Keratinocyte (primary cell): ENCODE data around the gene TMEM167A. TPM values are rescaled to one million over a fixed set of nuclear protein-coding genes. Genes with fewer than 3 reads are reported as not detected.

Experiments used
- DNase-seq: peaks from one replicate; pipeline ENCODE4 v3.0.0-alpha.2; 2011; ENCODE audit warnings: low read depth, missing footprints, low spot score
- FAIRE-seq: peaks from 2 replicates; lab custom pipeline; 2011; peaks lifted over from hg19 to GRCh38; lab: Jason Lieb, UNC
- H2AFZ ChIP-seq: 2 replicates; pipeline ENCODE4 v1.6.0; 2012; ENCODE audit warnings: low read length, control low read depth, inconsistent platforms; ENCODE audit not compliant: control insufficient read depth
- H3K27ac ChIP-seq: 2 replicates; pipeline ENCODE4 v1.5.1; 2011; ENCODE audit warnings: low read length; ENCODE audit not compliant: control insufficient read depth, insufficient read depth
- H3K27me3 ChIP-seq: 3 replicates; pipeline ENCODE4 v1.6.0; 2011; ENCODE audit warnings: low read length; ENCODE audit not compliant: control insufficient read depth, insufficient read depth; ENCODE audit errors: extremely low read depth
- H3K36me3 ChIP-seq, 2 experiments: 2 replicates in 1 of 2; 3 replicates in 1 of 2; pipeline ENCODE4 v1.5.1; 2011; ENCODE audit warnings: low read length in 2 of 2, mild to moderate bottlenecking in 1 of 2; ENCODE audit not compliant: control insufficient read depth in 2 of 2, insufficient read depth in 2 of 2; ENCODE audit errors: extremely low read depth in 1 of 2
- H3K4me1 ChIP-seq: 3 replicates; pipeline ENCODE4 v1.5.1; 2011; ENCODE audit warnings: low read length; ENCODE audit not compliant: control insufficient read depth, insufficient read depth; ENCODE audit errors: extremely low read depth
- H3K4me2 ChIP-seq: 3 replicates; pipeline ENCODE4 v1.6.0; 2011; ENCODE audit warnings: low read depth, low read length; ENCODE audit not compliant: control insufficient read depth, insufficient read depth; ENCODE audit errors: extremely low read depth
- H3K4me3 ChIP-seq, 3 experiments: fragments of 200-600 bp in 1 of 3; sonication (generic) in 1 of 3; 2 replicates in 2 of 3; 3 replicates in 1 of 3; pipeline ENCODE4 v1.5.1; 2011 to 2016; ENCODE audit warnings: low read length in 3 of 3, mild to moderate bottlenecking in 3 of 3, control low read depth in 2 of 3, inconsistent platforms in 1 of 3, low read depth in 1 of 3, mixed read lengths in 1 of 3, mixed run types in 1 of 3, moderate library complexity in 1 of 3; ENCODE audit not compliant: control insufficient read depth in 2 of 3, insufficient read depth in 2 of 3; ENCODE audit errors: extremely low read depth in 1 of 3
- H3K79me2 ChIP-seq: 2 replicates; pipeline ENCODE4 v1.6.0; 2012; ENCODE audit warnings: low read length; ENCODE audit not compliant: control insufficient read depth, insufficient read depth
- H3K9ac ChIP-seq: 3 replicates; pipeline ENCODE4 v1.6.0; 2011; ENCODE audit warnings: low read length; ENCODE audit not compliant: control insufficient read depth, insufficient read depth; ENCODE audit errors: extremely low read depth
- H3K9me1 ChIP-seq: 3 replicates; pipeline ENCODE4 v1.6.0; 2011; ENCODE audit warnings: low read length; ENCODE audit not compliant: control insufficient read depth, insufficient read depth; ENCODE audit errors: extremely low read depth
- H3K9me3 ChIP-seq: 2 replicates; pipeline ENCODE4 v1.5.1; 2012; ENCODE audit warnings: low read depth, low read length; ENCODE audit not compliant: control insufficient read depth
- H4K20me1 ChIP-seq: 3 replicates; pipeline ENCODE4 v1.6.0; 2011; ENCODE audit warnings: low read length; ENCODE audit not compliant: control insufficient read depth, insufficient read depth; ENCODE audit errors: extremely low read depth
- CTCF ChIP-seq, 3 experiments: IDR thresholded peaks in 1 of 3; conservative IDR thresholded peaks in 1 of 3; optimal IDR thresholded peaks in 1 of 3; 2 replicates in 2 of 3; 3 replicates in 1 of 3; pipeline versions ENCODE3 to v1.5.1; 2011; ENCODE audit warnings: low read length in 3 of 3, mild to moderate bottlenecking in 3 of 3, moderate library complexity in 2 of 3, control low read depth in 1 of 3, inconsistent platforms in 1 of 3; ENCODE audit not compliant: insufficient read depth in 2 of 3; ENCODE audit errors: extremely low read depth in 1 of 3
- EZH2 ChIP-seq: IDR thresholded peaks from one replicate; pipeline ENCODE4 v1.6.1; 2012; ENCODE audit warnings: inconsistent platforms, mild to moderate bottlenecking, low read length, moderate library complexity
- dilution Hi-C: fragments of 300-500 bp; cut with MboI; formaldehyde crosslinking; loops from one replicate; pipeline ENCODE4 v1.7.0; 2020; ENCODE audit warnings: low sequenced_read_pairs; ENCODE audit not compliant: extremely low pct_ligation_motif_present
- polyA plus RNA-seq, 5 experiments: library from polyadenylated mRNA; depleted of rRNA in 3 of 5; stranded (reverse) in 3 of 5; stranded (forward) in 1 of 5; unstranded in 1 of 5; fragments of >200 nt; gene quantifications; 1 replicate in 1 of 5; 2 replicates in 3 of 5; 3 replicates in 1 of 5; pipeline versions ENCODE4 v1.2.1 to v1.2.3, GENCODE V29; 2011 to 2012; ENCODE audit warnings: missing spikeins in 2 of 5, low read depth in 1 of 5, low replicate concordance in 1 of 5

The TMEM167A gene
- polyA plus RNA-seq, 1 donor (not counting 4 experiments of a cell fraction or from before 2014, with no cell fraction given): 97.6 TPM

- dilution Hi-C loops: no loop called here
- H3K9me1 ChIP-seq: no peaks in the 10 kb centered on the region
- TF ChIP-seq EZH2 (no peak), CTCF (optimal IDR thresholded peaks at IDR 0.05 in 1 of 3, IDR thresholded peaks at IDR 0.05 in 1 of 3, conservative IDR thresholded peaks at IDR 0.05 in 1 of 3; ENCODE audit: extremely low read depth in 1 of 3, insufficient read depth in 2 of 3, low read length in 3 of 3) (no peak)
- no peaks in the 10 kb centered on the region for H3K27me3 ChIP-seq
- no peak overlapping the region for H3K4me2 ChIP-seq
- no peaks in the 10 kb centered on the region for H3K4me1 ChIP-seq
- H3K4me3 ChIP-seq: no peak overlapping the region
- H3K27ac ChIP-seq: no peak overlapping the region
- H3K36me3 ChIP-seq: no peaks in the 10 kb centered on the region
- FAIRE-seq (no peak), DNase-seq (no peak)
- no peaks in the 10 kb centered on the region for H3K9me3 ChIP-seq
- no peaks in the 10 kb centered on the region for H4K20me1 ChIP-seq
- H2AFZ ChIP-seq: no peak overlapping the region
- no peak overlapping the region for H3K9ac ChIP-seq
- no peaks in the 10 kb centered on the region for H3K79me2 ChIP-seq
Measured at GRCh38 chr5:83038924-83039323, 38.3 kb downstream of the TMEM167A start.

GRCh38 chr5:83036991-83037575, 40.1 kb downstream of the TMEM167A start:
- Histone ChIP-seq H3K9me1 (no peaks in the 10 kb centered on the region), H3K36me3 (no peaks in the 10 kb centered on the region), H3K4me3 (no peak overlapping the region), H3K27ac (no peak overlapping the region), H3K79me2 (no peaks in the 10 kb centered on the region), H3K4me1 (no peaks in the 10 kb centered on the region), H4K20me1 (no peaks in the 10 kb centered on the region), H2AFZ (no peak overlapping the region), H3K27me3 (no peaks in the 10 kb centered on the region), H3K9me3 (no peaks in the 10 kb centered on the region), H3K4me2 (no peak overlapping the region), H3K9ac (no peak overlapping the region)
- dilution Hi-C loops: no loop called here
- TF ChIP-seq CTCF (optimal IDR thresholded peaks at IDR 0.05 in 1 of 3, IDR thresholded peaks at IDR 0.05 in 1 of 3, conservative IDR thresholded peaks at IDR 0.05 in 1 of 3; ENCODE audit: extremely low read depth in 1 of 3, insufficient read depth in 2 of 3, low read length in 3 of 3): no peak
- no peak for TF ChIP-seq EZH2
- DNase-seq (no peak), FAIRE-seq (no peak)
